ENCODE results near the gene RRP9. TPM values are rescaled to one million over a fixed set of nuclear protein-coding genes. Genes with fewer than 3 reads are reported as not detected.

RRP9 gene
- total RNA-seq, 2 donors from 2014 or later, result 14.9 to 18.6 TPM

- TF ChIP-seq CTCF (IDR thresholded peaks at IDR 0.05) (no peak), POLR2A (IDR thresholded peaks at IDR 0.05) (no peak), POLR2AphosphoS5 (IDR thresholded peaks at IDR 0.05) (no peak)
- Histone ChIP-seq H3K36me3 (no peaks in the 10 kb centered on the region), H3K9me3 (no peaks in the 10 kb centered on the region), H3K27me3 (replicated peaks; ENCODE audit: insufficient read depth) (no peaks in the 10 kb centered on the region), H3K4me3 (no peak overlapping the region), H3K27ac (no peak overlapping the region), H3K4me1 (replicated peaks) (no peaks in the 10 kb centered on the region)
- no peak for DNase-seq (ENCODE audit: low spot score)
- intact Hi-C loops (cut with DNase I), result no loop called here
- whole genome bisulfite sequencing, result 84% methylated on average over 4 of the region's 4 CpGs
These were observed 47.3 kb downstream of the RRP9 start for GRCh38 chr3:51894391-51894790.

- WGBS, result 78% methylated on average over 7 of the region's 7 CpGs
These were observed 50.3 kb downstream of the RRP9 start for GRCh38 chr3:51891242-51892039.

GRCh38 chr3:51888463-51889105 is 53.1 kb downstream of the RRP9 start:
- Histone ChIP-seq H3K27ac (no peak overlapping the region), H3K27me3 (replicated peaks; ENCODE audit: insufficient read depth) (no peaks in the 10 kb centered on the region), H3K4me1 (replicated peaks) (no peaks in the 10 kb centered on the region), H3K4me3 (no peak overlapping the region), H3K36me3 (no peaks in the 10 kb centered on the region), H3K9me3 (no peaks in the 10 kb centered on the region)
- DNase-seq (ENCODE audit: low spot score), result no peak
- 90% methylated on average over 12 of the region's 12 CpGs for WGBS
- TF ChIP-seq POLR2A (IDR thresholded peaks at IDR 0.05), result no peak
- TF ChIP-seq CTCF (IDR thresholded peaks at IDR 0.05), result no peak
- TF ChIP-seq POLR2AphosphoS5 (IDR thresholded peaks at IDR 0.05), result no peak
- intact Hi-C loops (cut with DNase I), result no loop called here

More at GRCh38 chr3:51891242-51892039, 50.3 kb downstream of the RRP9 start:
- no peaks in the 10 kb centered on the region for H3K27me3 ChIP-seq (replicated peaks; ENCODE audit: insufficient read depth)
- no peak overlapping the region for H3K27ac ChIP-seq
- H3K36me3 ChIP-seq, result no peaks in the 10 kb centered on the region
- H3K4me1 ChIP-seq (replicated peaks), result no peaks in the 10 kb centered on the region
- TF ChIP-seq POLR2AphosphoS5 (IDR thresholded peaks at IDR 0.05) (no peak), POLR2A (IDR thresholded peaks at IDR 0.05) (no peak), CTCF (IDR thresholded peaks at IDR 0.05) (no peak)
- no peak for DNase-seq (ENCODE audit: low spot score)
- intact Hi-C loops (cut with DNase I), result no loop called here
- no peak overlapping the region for H3K4me3 ChIP-seq
- no peaks in the 10 kb centered on the region for H3K9me3 ChIP-seq

- intact Hi-C loops (cut with DNase I), result no loop called here
- no peak overlapping the region for H3K4me3 ChIP-seq
- no peaks in the 10 kb centered on the region for H3K9me3 ChIP-seq
- no peaks in the 10 kb centered on the region for H3K36me3 ChIP-seq
- TF ChIP-seq POLR2AphosphoS5 (IDR thresholded peaks at IDR 0.05), result no peak
- no peak for TF ChIP-seq CTCF (IDR thresholded peaks at IDR 0.05)
- TF ChIP-seq POLR2A (IDR thresholded peaks at IDR 0.05), result no peak
- no peaks in the 10 kb centered on the region for H3K4me1 ChIP-seq (replicated peaks)
- H3K27me3 ChIP-seq (replicated peaks; ENCODE audit: insufficient read depth), result no peaks in the 10 kb centered on the region
- no peak for DNase-seq (ENCODE audit: low spot score)
- no peak overlapping the region for H3K27ac ChIP-seq
- WGBS, result 81% methylated on average over 2 of the region's 2 CpGs
These were observed 54.1 kb downstream of the RRP9 start for GRCh38 chr3:51887620-51888019.

GRCh38 chr3:51886447-51886846 is 55.3 kb downstream of the RRP9 start:
- Histone ChIP-seq H3K27me3 (replicated peaks; ENCODE audit: insufficient read depth) (no peaks in the 10 kb centered on the region), H3K4me3 (no peak overlapping the region), H3K4me1 (replicated peaks) (no peaks in the 10 kb centered on the region), H3K36me3 (no peaks in the 10 kb centered on the region), H3K27ac (no peak overlapping the region), H3K9me3 (no peaks in the 10 kb centered on the region)
- no peak for TF ChIP-seq POLR2AphosphoS5 (IDR thresholded peaks at IDR 0.05)
- TF ChIP-seq POLR2A (IDR thresholded peaks at IDR 0.05), result no peak
- no peak for TF ChIP-seq CTCF (IDR thresholded peaks at IDR 0.05)
- intact Hi-C loops (cut with DNase I), result no loop called here
- DNase-seq (ENCODE audit: low spot score), result no peak

Data from prostate gland (tissue), 2 donors.